GM12878 (cell line): Measurements from ENCODE around the gene P3H1. TPM values are rescaled to one million over a fixed set of nuclear protein-coding genes. Genes with fewer than 3 reads are reported as not detected.

ENCODE experiments used
- ATAC-seq: fragments of 200-7000 bp; cut with Tn5 transposase; 3 replicates; pipeline ENCODE4 v1.9.1; 2020; ENCODE audit warnings: mild to moderate bottlenecking, moderate library complexity
- BruUV-seq: library from RNA; stranded (reverse); fragments of 400-500 nt; replicated peaks from 2 replicates; lab custom pipeline; 2021; lab: Mats Ljungman, UMichigan
- CTCF ChIA-PET: fragments of 300-600 bp; sonication (Branson Sonifier 250); formaldehyde crosslinking; extraction: SDS; loops from one replicate; lab custom pipeline; 2021; ENCODE audit warnings: inconsistent platforms; lab: Yijun Ruan, JAX
- POLR2A ChIA-PET: fragments of 350-600 bp; formaldehyde crosslinking; extraction: SDS; loops from one replicate; lab custom pipeline; 2021; ENCODE audit warnings: inconsistent platforms; lab: Charles Lee
- RAD21 ChIA-PET: fragments of 300-600 bp; sonication (Branson Sonifier 250); formaldehyde crosslinking; loops from one replicate; lab custom pipeline; 2023; ENCODE audit warnings: antibody characterized with exemption; ENCODE audit not compliant: unreplicated experiment; lab: Charles Lee
- SMC1A ChIA-PET: fragments of 300-600 bp; sonication (Branson Sonifier 250); formaldehyde crosslinking; loops from one replicate; lab custom pipeline; 2023; ENCODE audit not compliant: unreplicated experiment, uncharacterized antibody; lab: Charles Lee
- DNase-seq: peaks from one replicate; pipeline ENCODE4 v3.0.0-alpha.2; 2011; ENCODE audit warnings: low read depth, low spot score
- FAIRE-seq: peaks from 3 replicates; lab custom pipeline; 2011; peaks lifted over from hg19 to GRCh38; lab: Jason Lieb, UNC
- H2AFZ ChIP-seq: 2 replicates; pipeline ENCODE4 v1.6.0; 2011; ENCODE audit warnings: low read depth, low read length, control low read depth; ENCODE audit not compliant: control insufficient read depth
- H3K27ac ChIP-seq: 2 replicates; pipeline ENCODE4 v1.5.1; 2011; ENCODE audit warnings: control low read depth; ENCODE audit not compliant: control insufficient read depth, insufficient read depth
- H3K27me3 ChIP-seq, 2 experiments: replicated peaks in 1 of 2; 2 replicates each; pipeline versions ENCODE4 v1.6.0 to v1.6.1; 2011; ENCODE audit warnings: low read length in 1 of 2; ENCODE audit not compliant: control insufficient read depth in 2 of 2, insufficient read depth in 2 of 2
- H3K36me3 ChIP-seq, 2 experiments: 2 replicates each; pipeline ENCODE4 v1.5.1; 2011; ENCODE audit warnings: low read length in 1 of 2; ENCODE audit not compliant: control insufficient read depth in 2 of 2, insufficient read depth in 2 of 2
- H3K4me1 ChIP-seq: 2 replicates; pipeline ENCODE4 v1.6.1; 2011; ENCODE audit warnings: mild to moderate bottlenecking, low read length, moderate library complexity, mixed read lengths; ENCODE audit not compliant: control insufficient read depth, insufficient read depth
- H3K4me2 ChIP-seq: 2 replicates; pipeline ENCODE4 v1.6.0; 2011; ENCODE audit warnings: control low read depth; ENCODE audit not compliant: control insufficient read depth, insufficient read depth
- H3K4me3 ChIP-seq: fragments of 200-600 bp; sonication (generic); 2 replicates; pipeline ENCODE4 v1.5.1; 2016
- H3K79me2 ChIP-seq: 2 replicates; pipeline ENCODE4 v1.6.0; 2011; ENCODE audit warnings: low read length; ENCODE audit not compliant: control insufficient read depth, insufficient read depth
- H3K9ac ChIP-seq: 2 replicates; pipeline ENCODE4 v1.8.0; 2011; ENCODE audit warnings: low read length, control low read depth, mixed read lengths; ENCODE audit not compliant: control insufficient read depth, insufficient read depth
- H3K9me3 ChIP-seq: replicated peaks from 3 replicates; pipeline ENCODE4 v1.5.1; 2011; ENCODE audit warnings: mild to moderate bottlenecking, low read length; ENCODE audit not compliant: control insufficient read depth, insufficient read depth
- H4K20me1 ChIP-seq: 2 replicates; pipeline ENCODE4 v1.6.0; 2011; ENCODE audit not compliant: control insufficient read depth, insufficient read depth
- BCL3 ChIP-seq: IDR thresholded peaks from 2 replicates; pipeline ENCODE4 v1.6.1; 2011; ENCODE audit warnings: borderline replicate concordance, low read depth, mild to moderate bottlenecking, moderate library complexity, low read length; ENCODE audit not compliant: insufficient read depth, poor library complexity, severe bottlenecking
- BHLHE40 ChIP-seq, 2 experiments: fragments of 450-650 bp in 1 of 2; IDR thresholded peaks; 2 replicates each; pipeline ENCODE4 v1.6.1; 2011 to 2017; ENCODE audit warnings: low read depth in 2 of 2, borderline replicate concordance in 1 of 2, improper control_type of control experiment in 1 of 2, low read length in 1 of 2, mild to moderate bottlenecking in 1 of 2
- ETV6 ChIP-seq, 2 experiments: fragments of 450-650 bp in 1 of 2; IDR thresholded peaks in 1 of 2; conservative IDR thresholded peaks in 1 of 2; 2 replicates each; pipeline ENCODE4 v1.6.1; 2014; ENCODE audit warnings: antibody characterized with exemption in 1 of 2, borderline replicate concordance in 1 of 2, low read depth in 1 of 2, mild to moderate bottlenecking in 1 of 2, moderate library complexity in 1 of 2
- KDM1A ChIP-seq: fragments of 200-600 bp; sonication (generic); IDR thresholded peaks from 2 replicates; pipeline ENCODE4 v1.6.1; 2016; ENCODE audit warnings: borderline replicate concordance
- NRF1 ChIP-seq: conservative IDR thresholded peaks from 2 replicates; pipeline ENCODE4 v1.6.1; 2011; ENCODE audit warnings: mild to moderate bottlenecking, low read depth, low read length, improper control_type of control experiment
- PKNOX1 ChIP-seq: fragments of 450-650 bp; IDR thresholded peaks from 2 replicates; pipeline ENCODE4 v1.6.1; 2016; ENCODE audit warnings: mild to moderate bottlenecking
- ZNF622 ChIP-seq: fragments of 450-650 bp; IDR thresholded peaks from 2 replicates; pipeline ENCODE4 v1.6.1; 2017; ENCODE audit warnings: mild to moderate bottlenecking, inconsistent platforms
- WGBS: methylation state at CpG from one replicate; pipeline ENCODE4 v1.1.6; 2016; ENCODE audit warnings: low lambda C conversion rate; ENCODE audit not compliant: insufficient replicate concordance, insufficient coverage; ENCODE audit errors: missing lambda C conversion rate; 5-methylcytosine and 5-hydroxymethylcytosine counted together
- in situ Hi-C: fragments of 300-500 bp; cut with MboI; formaldehyde crosslinking; loops from 9 replicates; pipeline ENCODE4 v1.14.3; 2018; ENCODE audit warnings: mixed read lengths
- intact Hi-C: fragments of 100-400 bp; cut with micrococcal nuclease; formaldehyde crosslinking; loops from one replicate; pipeline ENCODE4 v1.14.2; 2022; ENCODE audit not compliant: unreplicated experiment
- polyA plus RNA-seq, 11 experiments: library from polyadenylated mRNA; depleted of rRNA in 4 of 11; unstranded in 6 of 11; stranded (reverse) in 5 of 11; fragments of >200 nt; fragmentation: Nextera tagmentation in 4 of 11; fragmentation: Illumina TruSeq in 1 of 11; extraction: Ambion mirVana in 4 of 11; extraction: Trizol in 1 of 11; gene quantifications; 1 replicate in 1 of 11; 2 replicates in 10 of 11; pipeline versions ENCODE4 v1.2.1 to v1.2.3, GENCODE V29; 2011 to 2016; ENCODE audit warnings: inconsistent platforms in 2 of 11, missing spikeins in 2 of 11, low read depth in 1 of 11
- total RNA-seq, 4 experiments: library from RNA; depleted of rRNA in 3 of 4; stranded (reverse); fragments of >200 nt in 3 of 4; fragmentation: Illumina TruSeq in 1 of 4; extraction: Trizol in 1 of 4; gene quantifications; 2 replicates each; pipeline versions ENCODE4 v1.2.1 to v1.2.3, GENCODE V29; 2013 to 2021
- TF ChIP-seq, protein P1 (sequence below): fragments of 450-650 bp; IDR thresholded peaks from 2 replicates; pipeline ENCODE4 v1.6.1; 2018; ENCODE audit warnings: mild to moderate bottlenecking, low read depth, moderate library complexity; ENCODE audit not compliant: partially characterized antibody
- TF ChIP-seq, protein P2 (sequence below): IDR thresholded peaks from 2 replicates; pipeline ENCODE4 v1.6.1; 2012; ENCODE audit warnings: low read depth, low read length, improper control_type of control experiment

P3H1 gene
- total and polyA plus RNA-seq, 10 of the 15 experiments (the other 5 are each of a cell fraction or from before 2014, with no cell fraction given), result 0.72 to 42.4 (median 26.0) TPM

GRCh38 chr1:42786097-42786496 is 19.3 kb upstream of the P3H1 start (continued):
- TF ChIP-seq, protein P1, sequence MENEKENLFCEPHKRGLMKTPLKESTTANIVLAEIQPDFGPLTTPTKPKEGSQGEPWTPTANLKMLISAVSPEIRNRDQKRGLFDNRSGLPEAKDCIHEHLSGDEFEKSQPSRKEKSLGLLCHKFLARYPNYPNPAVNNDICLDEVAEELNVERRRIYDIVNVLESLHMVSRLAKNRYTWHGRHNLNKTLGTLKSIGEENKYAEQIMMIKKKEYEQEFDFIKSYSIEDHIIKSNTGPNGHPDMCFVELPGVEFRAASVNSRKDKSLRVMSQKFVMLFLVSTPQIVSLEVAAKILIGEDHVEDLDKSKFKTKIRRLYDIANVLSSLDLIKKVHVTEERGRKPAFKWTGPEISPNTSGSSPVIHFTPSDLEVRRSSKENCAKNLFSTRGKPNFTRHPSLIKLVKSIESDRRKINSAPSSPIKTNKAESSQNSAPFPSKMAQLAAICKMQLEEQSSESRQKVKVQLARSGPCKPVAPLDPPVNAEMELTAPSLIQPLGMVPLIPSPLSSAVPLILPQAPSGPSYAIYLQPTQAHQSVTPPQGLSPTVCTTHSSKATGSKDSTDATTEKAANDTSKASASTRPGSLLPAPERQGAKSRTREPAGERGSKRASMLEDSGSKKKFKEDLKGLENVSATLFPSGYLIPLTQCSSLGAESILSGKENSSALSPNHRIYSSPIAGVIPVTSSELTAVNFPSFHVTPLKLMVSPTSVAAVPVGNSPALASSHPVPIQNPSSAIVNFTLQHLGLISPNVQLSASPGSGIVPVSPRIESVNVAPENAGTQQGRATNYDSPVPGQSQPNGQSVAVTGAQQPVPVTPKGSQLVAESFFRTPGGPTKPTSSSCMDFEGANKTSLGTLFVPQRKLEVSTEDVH, result no peak
- TF ChIP-seq BHLHE40 (IDR thresholded peaks at IDR 0.05; ENCODE audit: borderline replicate concordance in 1 of 2, low read depth in 2 of 2, low read length in 1 of 2), result no peak

DNA sequence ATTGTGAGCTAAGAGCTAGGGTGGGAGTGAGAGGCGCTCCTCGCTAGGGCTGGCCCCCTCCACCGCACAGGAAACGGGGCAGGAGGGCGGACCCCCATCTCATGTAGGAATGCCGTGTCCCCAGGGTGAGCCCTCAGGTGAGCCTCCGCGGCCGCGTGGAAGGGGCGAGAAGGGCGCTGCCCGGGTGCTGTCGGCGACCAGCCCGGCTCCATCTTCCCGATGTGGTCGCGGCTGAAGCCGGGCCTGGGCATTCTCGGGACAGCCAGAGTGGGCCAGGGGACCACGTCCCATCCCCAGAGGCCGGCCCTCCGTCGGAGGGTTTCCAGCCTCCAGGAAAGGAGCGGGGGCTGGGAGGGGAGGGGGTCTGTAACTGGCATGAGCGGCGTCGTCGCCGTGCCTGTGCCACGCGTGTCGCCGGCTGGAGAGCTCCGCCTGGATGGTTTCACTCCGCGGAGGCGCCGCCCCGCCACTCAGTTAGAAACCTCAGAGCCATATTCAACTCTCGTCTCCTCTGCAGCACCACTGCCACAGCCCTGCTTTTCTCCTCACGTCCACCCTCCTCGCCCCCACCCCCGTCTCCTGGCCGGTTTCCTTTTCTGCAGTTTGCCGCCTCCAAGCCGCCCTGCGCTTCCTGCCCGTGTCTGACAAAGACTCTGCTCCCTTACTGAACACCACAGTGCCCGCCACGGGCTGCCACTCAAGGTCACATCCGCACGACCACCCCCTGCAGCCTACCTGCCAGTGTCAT is 18.3 kb upstream of the P3H1 start, which contains the start of gene TMEM269:
TMEM269 (plus strand) TSS at position 46 of the 748 bp plus-strand sequence. CDS start 4,903 bp downstream, outside the sequence.
- RAD21 ChIA-PET, result interaction anchor here (1.4 kb wide), 1 partner anchor 289 kb away, joined by 4 read pairs; no protein-coding TSS in a partner anchor
- FAIRE-seq, result no peak

More for the DNA sequence above, 18.3 kb upstream of the P3H1 start, which contains the start of gene TMEM269:
- H3K4me3 ChIP-seq, result no peak within 1 kb of the TSS
- H3K79me2 ChIP-seq, result no peaks in the 10 kb centered on the region
- intact Hi-C loops, result no loop called here
- H3K9me3 ChIP-seq, result no peaks in the 10 kb centered on the region
- POLR2A ChIA-PET, result no interaction called here
- TF ChIP-seq KDM1A (no peak), ZNF622 (no peak), PKNOX1 (peak; percentile 23; the same call in 1 of the 2 replicates), NRF1 (no peak), BCL3 (peak; percentile 5), ETV6 (conservative IDR thresholded peaks at IDR 0.05 in 1 of 2, IDR thresholded peaks at IDR 0.05 in 1 of 2; ENCODE audit: borderline replicate concordance in 1 of 2, low read depth in 1 of 2) (no peak)
- TF ChIP-seq, protein P1, result no peak
- TF ChIP-seq, protein P2, sequence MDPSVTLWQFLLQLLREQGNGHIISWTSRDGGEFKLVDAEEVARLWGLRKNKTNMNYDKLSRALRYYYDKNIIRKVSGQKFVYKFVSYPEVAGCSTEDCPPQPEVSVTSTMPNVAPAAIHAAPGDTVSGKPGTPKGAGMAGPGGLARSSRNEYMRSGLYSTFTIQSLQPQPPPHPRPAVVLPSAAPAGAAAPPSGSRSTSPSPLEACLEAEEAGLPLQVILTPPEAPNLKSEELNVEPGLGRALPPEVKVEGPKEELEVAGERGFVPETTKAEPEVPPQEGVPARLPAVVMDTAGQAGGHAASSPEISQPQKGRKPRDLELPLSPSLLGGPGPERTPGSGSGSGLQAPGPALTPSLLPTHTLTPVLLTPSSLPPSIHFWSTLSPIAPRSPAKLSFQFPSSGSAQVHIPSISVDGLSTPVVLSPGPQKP, result no peak
- no TSS peak for BruUV-seq
- 52% methylated on average over 48 of the region's 54 CpGs for WGBS
- peaks cover 0 to 6% of the 10 kb centered on the region in 2 experiments; a peak in 1 of 4 replicates for H3K36me3 ChIP-seq
- SMC1A ChIA-PET, result no interaction called here
- CTCF ChIA-PET, result no interaction called here
- H3K27me3 ChIP-seq, result no peaks in the 10 kb centered on the region
- peak within 1 kb of the TSS; percentile 34 for H2AFZ ChIP-seq
- H4K20me1 ChIP-seq, result no peaks in the 10 kb centered on the region; the same call in 1 of the 2 replicates
- H3K4me1 ChIP-seq, result peaks cover 3% of the 10 kb centered on the region; the same call in 1 of the 2 replicates
- H3K4me2 ChIP-seq, result peak within 1 kb of the TSS; percentile 59
- ATAC-seq (peak; percentile 53; the same call in 2 of the 3 replicates), DNase-seq (no peak)
- no peak within 1 kb of the TSS for H3K27ac ChIP-seq
- H3K9ac ChIP-seq, result no peak within 1 kb of the TSS
- in situ Hi-C loops, result loop anchor here (5.0 kb wide), 1 partner anchor 282 kb away; no protein-coding TSS in a partner anchor
